HepG2 (cell line): ENCODE results near the gene IL6R. TPM values are rescaled to one million over a fixed set of nuclear protein-coding genes. Genes with fewer than 3 reads are reported as not detected.

Source experiments
- ATAC-seq: fragments of 200-7000 bp; cut with Tn5 transposase; 3 replicates; pipeline ENCODE4 v1.9.1; 2020; ENCODE audit warnings: mild to moderate bottlenecking, moderate library complexity
- BruUV-seq: library from RNA; stranded (reverse); fragments of 400-500 nt; replicated peaks from 2 replicates; lab custom pipeline; 2021; lab: Mats Ljungman, UMichigan
- CTCF ChIA-PET: fragments of 300-600 bp; formaldehyde crosslinking; extraction: SDS; loops from one replicate; lab custom pipeline; 2021; ENCODE audit warnings: low total read pairs, inconsistent platforms, low intra/inter-chr PET ratio; lab: Yijun Ruan, JAX
- POLR2A ChIA-PET: fragments of 350-600 bp; sonication (Branson Sonifier 250); formaldehyde crosslinking; loops from one replicate; lab custom pipeline; 2020; ENCODE audit warnings: antibody characterized with exemption, inconsistent platforms; lab: Yijun Ruan, JAX
- DNase-seq: peaks from one replicate; pipeline ENCODE4 v3.0.0-alpha.2; 2015; ENCODE audit warnings: low spot score
- FAIRE-seq: peaks from 3 replicates; lab custom pipeline; 2011; peaks lifted over from hg19 to GRCh38; lab: Jason Lieb, UNC
- H2AFZ ChIP-seq: one replicate; pipeline ENCODE4 v1.6.1; 2011; ENCODE audit warnings: low read length, inconsistent platforms
- H3K27ac ChIP-seq: fragments of 300-600 bp; 3 replicates; pipeline ENCODE4 v1.8.0; 2011; ENCODE audit warnings: mixed run types, mild to moderate bottlenecking, mixed read lengths, low read length, inconsistent platforms; ENCODE audit not compliant: insufficient read depth; ENCODE audit errors: extremely low read length
- H3K27me3 ChIP-seq, 2 experiments: fragments of 200-600 bp in 1 of 2; 2 replicates in 1 of 2; 3 replicates in 1 of 2; pipeline versions ENCODE4 v1.6.0 to v1.8.0; 2011; ENCODE audit warnings: low read length in 2 of 2, mild to moderate bottlenecking in 2 of 2, moderate library complexity in 2 of 2, inconsistent platforms in 1 of 2; ENCODE audit not compliant: insufficient read depth in 2 of 2, control insufficient read depth in 1 of 2
- H3K36me3 ChIP-seq, 2 experiments: fragments of 200-600 bp in 1 of 2; replicated peaks in 1 of 2; 2 replicates in 1 of 2; 3 replicates in 1 of 2; pipeline versions ENCODE4 v1.5.1 to v1.8.0; 2011; ENCODE audit warnings: low read length in 2 of 2, inconsistent platforms in 1 of 2; ENCODE audit not compliant: insufficient read depth in 2 of 2, control insufficient read depth in 1 of 2
- H3K4me1 ChIP-seq: 2 replicates; pipeline ENCODE4 v1.5.1; 2012; ENCODE audit warnings: low read length, inconsistent platforms; ENCODE audit not compliant: insufficient read depth
- H3K4me2 ChIP-seq: 2 replicates; pipeline ENCODE4 v1.6.0; 2011; ENCODE audit warnings: low read depth, low read length, inconsistent platforms
- H3K4me3 ChIP-seq, 3 experiments: fragments of 200-600 bp in 1 of 3; sonication (generic), shearing (Covaris generic) in 1 of 3; replicated peaks in 1 of 3; 2 replicates each; pipeline ENCODE4 v1.5.1; 2011 to 2016; ENCODE audit warnings: low read length in 3 of 3, inconsistent platforms in 2 of 3, low read depth in 2 of 3, mild to moderate bottlenecking in 2 of 3, control low read depth in 1 of 3, mixed read lengths in 1 of 3; ENCODE audit not compliant: insufficient read depth in 1 of 3
- H3K79me2 ChIP-seq: one replicate; pipeline ENCODE4 v1.6.1; 2011; ENCODE audit warnings: low read length, inconsistent platforms; ENCODE audit not compliant: insufficient read depth
- H3K9ac ChIP-seq: 2 replicates; pipeline ENCODE4 v1.6.0; 2011; ENCODE audit warnings: mild to moderate bottlenecking, low read depth, low read length, inconsistent platforms; ENCODE audit not compliant: insufficient read depth
- H3K9me3 ChIP-seq: 2 replicates; pipeline ENCODE4 v1.5.1; 2012; ENCODE audit warnings: mild to moderate bottlenecking, low read length
- H4K20me1 ChIP-seq: 2 replicates; pipeline ENCODE4 v1.6.0; 2011; ENCODE audit warnings: inconsistent platforms, mild to moderate bottlenecking, low read length, moderate library complexity; ENCODE audit not compliant: insufficient read depth
- MAFK ChIP-seq, 2 experiments: IDR thresholded peaks in 1 of 2; conservative IDR thresholded peaks in 1 of 2; 2 replicates each; pipeline ENCODE4 v1.6.1; 2011; ENCODE audit warnings: improper control_type of control experiment in 2 of 2, low read length in 2 of 2
- POLR2G ChIP-seq: fragments of 200-400 bp; formaldehyde crosslinking; IDR thresholded peaks from 2 replicates; pipeline ENCODE4 v1.6.1; 2018; ENCODE audit warnings: mild to moderate bottlenecking, low read depth, low read length, moderate library complexity
- YEATS4 ChIP-seq: sonication (generic); formaldehyde crosslinking; IDR thresholded peaks from 2 replicates; pipeline ENCODE4 v1.4.0; 2020; ENCODE audit warnings: missing genetic modification reagents, borderline replicate concordance
- ZEB1 ChIP-seq: IDR thresholded peaks from 2 replicates; pipeline ENCODE4 v1.6.1; 2012; ENCODE audit warnings: mild to moderate bottlenecking, low read depth, inconsistent platforms; ENCODE audit not compliant: insufficient replicate concordance
- ZFP82 ChIP-seq: sonication (generic); formaldehyde crosslinking; IDR thresholded peaks from 2 replicates; pipeline ENCODE4 v1.5.1; 2020; ENCODE audit warnings: mild to moderate bottlenecking, missing genetic modification reagents, borderline replicate concordance
- ZMYM3 ChIP-seq: sonication (generic); formaldehyde crosslinking; IDR thresholded peaks from 2 replicates; pipeline ENCODE4 v1.5.1; 2020; ENCODE audit warnings: mild to moderate bottlenecking, missing genetic modification reagents
- ZNF235 ChIP-seq: sonication (generic); formaldehyde crosslinking; IDR thresholded peaks from 2 replicates; pipeline ENCODE4 v1.8.1; 2023; ENCODE audit warnings: mild to moderate bottlenecking, missing genetic modification reagents, borderline replicate concordance
- ZNF569 ChIP-seq: sonication (generic); formaldehyde crosslinking; IDR thresholded peaks from 2 replicates; pipeline ENCODE4 v1.5.0; 2020; ENCODE audit warnings: mild to moderate bottlenecking, missing genetic modification reagents, moderate library complexity, borderline replicate concordance
- ZNF670 ChIP-seq: sonication (generic); formaldehyde crosslinking; IDR thresholded peaks from 2 replicates; pipeline ENCODE4 v1.8.0; 2022; ENCODE audit warnings: mild to moderate bottlenecking, missing genetic modification reagents, borderline replicate concordance
- ZNF768 ChIP-seq: sonication (generic); formaldehyde crosslinking; IDR thresholded peaks from 2 replicates; pipeline ENCODE4 v1.4.0; 2020; ENCODE audit warnings: missing genetic modification reagents
- ZNF850 ChIP-seq: sonication (generic); formaldehyde crosslinking; conservative IDR thresholded peaks from 2 replicates; pipeline ENCODE4 v1.9.0; 2021; ENCODE audit warnings: mild to moderate bottlenecking, missing genetic modification reagents
- WGBS: methylation state at CpG from one replicate; pipeline ENCODE4 v1.1.6; 2017; ENCODE audit warnings: low lambda C conversion rate; 5-methylcytosine and 5-hydroxymethylcytosine counted together
- in situ Hi-C: cut with HindIII; loops from 2 replicates; pipeline ENCODE4 v1.10.0; 2017; ENCODE audit warnings: low pct_unique_long_range_greater_than_20kb; ENCODE audit not compliant: extremely low pct_ligation_motif_present
- intact Hi-C: fragments of 100-400 bp; cut with micrococcal nuclease; formaldehyde crosslinking; loops from one replicate; pipeline ENCODE4 v1.10.0; 2022; ENCODE audit not compliant: unreplicated experiment
- polyA plus RNA-seq, 8 experiments: library from polyadenylated mRNA; depleted of rRNA in 3 of 8; stranded (reverse) in 7 of 8; unstranded in 1 of 8; fragments of >200 nt; fragmentation: Illumina TruSeq in 4 of 8; extraction: Trizol in 4 of 8; gene quantifications; 2 replicates each; pipeline versions ENCODE4 v1.2.1 to v1.2.3, GENCODE V29; 2011 to 2016; ENCODE audit warnings: low read depth in 4 of 8, missing spikeins in 1 of 8, mixed read lengths in 1 of 8; ENCODE audit not compliant: insufficient read depth in 1 of 8
- total RNA-seq, 5 experiments: library from RNA; depleted of rRNA; stranded (reverse); fragments of >200 nt; fragmentation: Illumina TruSeq; extraction: Trizol; gene quantifications; 2 replicates each; pipeline ENCODE4 v1.2.3, GENCODE V29; 2016; ENCODE audit warnings: low read depth in 1 of 5
- TF ChIP-seq, protein P1 (sequence below): sonication (generic); formaldehyde crosslinking; IDR thresholded peaks from 2 replicates; pipeline ENCODE4 v1.9.0; 2022; ENCODE audit warnings: missing genetic modification reagents, mild to moderate bottlenecking, borderline replicate concordance
- TF ChIP-seq, protein P2 (sequence below): sonication (generic); formaldehyde crosslinking; IDR thresholded peaks from 2 replicates; pipeline ENCODE4 v1.4.0; 2020; ENCODE audit warnings: missing genetic modification reagents, mild to moderate bottlenecking, borderline replicate concordance
- TF ChIP-seq, protein P3 (sequence below): IDR thresholded peaks from 2 replicates; pipeline ENCODE4 v1.6.1; 2016

The IL6R gene
- total and polyA plus RNA-seq, 2 of the 13 experiments (the other 11 are each of a cell fraction or from before 2014, with no cell fraction given) = 5.0 to 24.5 TPM

DNA sequence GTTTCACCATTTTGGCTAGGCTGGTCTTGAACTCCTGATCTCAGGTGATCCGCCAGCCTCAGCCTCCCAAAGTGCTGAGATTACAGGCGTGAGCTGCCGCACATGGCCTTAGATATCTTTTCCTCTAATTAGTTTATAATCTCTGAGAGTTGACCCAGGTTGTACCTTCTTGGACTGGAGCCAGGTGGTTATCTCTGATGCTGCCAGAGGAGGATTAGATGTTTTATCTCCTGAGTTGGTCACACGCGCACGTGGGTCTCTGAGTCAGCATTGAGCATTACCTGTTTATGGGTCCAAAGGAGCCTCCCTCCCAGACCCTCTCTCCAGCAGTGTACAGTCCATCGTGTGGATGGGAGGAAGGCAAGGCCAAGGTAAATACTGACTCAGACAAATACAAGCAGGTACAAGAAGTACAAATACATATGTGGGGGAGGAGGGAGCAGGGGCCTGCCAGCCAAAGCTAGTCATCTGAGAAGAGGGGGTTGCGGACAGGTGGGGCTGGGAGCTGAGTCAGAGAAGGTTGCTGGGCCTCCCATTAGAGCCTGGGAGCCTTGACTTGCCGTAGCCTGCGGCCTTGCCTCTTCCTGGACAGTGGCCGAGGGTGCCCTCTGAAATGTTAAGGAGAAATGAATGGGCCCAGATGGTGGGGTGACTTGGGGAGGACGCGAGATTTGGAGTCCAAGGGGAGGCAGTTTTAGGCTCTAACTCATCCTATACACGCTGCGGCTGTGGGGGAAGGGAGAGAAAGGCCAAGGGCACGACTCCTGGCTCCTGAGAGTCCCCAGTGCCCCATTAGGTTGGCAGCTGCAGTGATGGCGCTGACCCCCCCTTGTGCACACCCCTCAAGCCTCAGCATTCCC, 13.1 kb downstream of the IL6R start (continued):
- peak; percentile 64; the same call in 1 of the 2 replicates for TF ChIP-seq YEATS4 (CRISPR knock-in tag)
- TF ChIP-seq, protein P1, sequence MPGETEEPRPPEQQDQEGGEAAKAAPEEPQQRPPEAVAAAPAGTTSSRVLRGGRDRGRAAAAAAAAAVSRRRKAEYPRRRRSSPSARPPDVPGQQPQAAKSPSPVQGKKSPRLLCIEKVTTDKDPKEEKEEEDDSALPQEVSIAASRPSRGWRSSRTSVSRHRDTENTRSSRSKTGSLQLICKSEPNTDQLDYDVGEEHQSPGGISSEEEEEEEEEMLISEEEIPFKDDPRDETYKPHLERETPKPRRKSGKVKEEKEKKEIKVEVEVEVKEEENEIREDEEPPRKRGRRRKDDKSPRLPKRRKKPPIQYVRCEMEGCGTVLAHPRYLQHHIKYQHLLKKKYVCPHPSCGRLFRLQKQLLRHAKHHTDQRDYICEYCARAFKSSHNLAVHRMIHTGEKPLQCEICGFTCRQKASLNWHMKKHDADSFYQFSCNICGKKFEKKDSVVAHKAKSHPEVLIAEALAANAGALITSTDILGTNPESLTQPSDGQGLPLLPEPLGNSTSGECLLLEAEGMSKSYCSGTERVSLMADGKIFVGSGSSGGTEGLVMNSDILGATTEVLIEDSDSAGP (CRISPR knock-in tag) = peak; percentile 55

DNA sequence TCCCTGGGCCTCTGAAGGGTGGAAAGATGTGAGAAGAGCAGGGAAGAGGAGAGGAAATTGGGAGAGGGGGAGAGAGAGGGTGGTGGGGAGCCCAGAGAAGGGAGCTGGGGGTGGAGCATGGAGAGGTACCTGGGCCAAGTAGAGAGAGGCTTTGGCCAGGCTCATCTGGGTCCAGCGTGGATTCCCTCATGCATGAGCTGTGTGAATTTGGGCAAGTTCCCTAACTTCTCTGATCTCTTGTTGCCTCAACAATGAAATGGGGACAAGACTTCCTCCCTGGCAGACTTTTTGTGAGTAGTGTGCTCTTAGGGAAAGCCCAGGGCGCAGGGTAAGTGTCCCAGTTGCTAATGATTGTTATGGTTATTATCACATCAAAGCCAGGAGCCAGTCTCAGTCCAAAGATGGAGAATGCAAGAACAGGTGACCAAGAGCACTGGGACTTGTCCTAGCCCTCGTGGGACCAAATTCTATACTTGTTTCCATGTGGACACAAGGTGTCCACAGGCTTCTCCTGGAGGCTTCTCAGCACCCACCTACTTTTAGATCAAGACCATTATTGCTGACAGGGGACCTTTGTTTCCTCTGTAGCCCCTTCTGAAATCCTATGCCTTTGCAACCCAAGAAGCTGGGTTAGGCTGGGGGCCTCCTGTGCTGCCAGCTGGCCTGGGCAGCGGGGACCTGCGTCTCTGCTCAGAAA, 13.9 kb downstream of the IL6R start:
- Histone ChIP-seq H3K79me2 (no peaks in the 10 kb centered on the region), H2AFZ (no peak overlapping the region), H3K27me3 (no peaks in the 10 kb centered on the region), H3K4me3 (peak overlapping the region; percentile 18 to 68 (median 27)), H3K4me2 (peak overlapping the region; percentile 87), H3K9me3 (no peaks in the 10 kb centered on the region), H4K20me1 (no peaks in the 10 kb centered on the region), H3K9ac (peak overlapping the region; percentile 67), H3K4me1 (peaks cover 81% of the 10 kb centered on the region), H3K27ac (peak overlapping the region; percentile 85), H3K36me3 (no peaks in the 10 kb centered on the region)
- DNase-seq (no peak), ATAC-seq (peak; percentile 29), FAIRE-seq (no peak)
- in situ Hi-C loops = no loop called here
- ChIA-PET CTCF (no interaction called here), POLR2A (interaction anchor here (1.0 to 7.5 kb wide), 12 partner anchors 9 to 517 kb away, joined by 3 to 146 read pairs (median 8); partner anchors contain the start of genes ATP8B2, IL6R and PMVK)
- BruUV-seq = TSS peak; percentile 83
- 6% methylated on average over 2 of the region's 5 CpGs for WGBS
- TF ChIP-seq POLR2G (0 out of 2 replicates have a peak, but pooled peaks have one; percentile 19), ZMYM3 (0 out of 2 replicates have a peak, but pooled peaks have one; percentile 42), ZNF235 (CRISPR knock-in tag) (0 out of 2 replicates have a peak, but pooled peaks have one; percentile 1), ZEB1 (peak; percentile 29), ZNF670 (CRISPR knock-in tag) (peak; percentile 71), MAFK (conservative IDR thresholded peaks at IDR 0.05 in 1 of 2, IDR thresholded peaks at IDR 0.05 in 1 of 2; ENCODE audit: low read length in 2 of 2) (peak; percentile 62 to 70), ZFP82 (0 out of 2 replicates have a peak, but pooled peaks have one; percentile 58), ZNF569 (CRISPR knock-in tag) (no peak), ZNF768 (CRISPR knock-in tag) (peak; percentile 96), ZNF850 (peak; percentile 25; the same call in 1 of the 2 replicates)
- TF ChIP-seq, protein P2, sequence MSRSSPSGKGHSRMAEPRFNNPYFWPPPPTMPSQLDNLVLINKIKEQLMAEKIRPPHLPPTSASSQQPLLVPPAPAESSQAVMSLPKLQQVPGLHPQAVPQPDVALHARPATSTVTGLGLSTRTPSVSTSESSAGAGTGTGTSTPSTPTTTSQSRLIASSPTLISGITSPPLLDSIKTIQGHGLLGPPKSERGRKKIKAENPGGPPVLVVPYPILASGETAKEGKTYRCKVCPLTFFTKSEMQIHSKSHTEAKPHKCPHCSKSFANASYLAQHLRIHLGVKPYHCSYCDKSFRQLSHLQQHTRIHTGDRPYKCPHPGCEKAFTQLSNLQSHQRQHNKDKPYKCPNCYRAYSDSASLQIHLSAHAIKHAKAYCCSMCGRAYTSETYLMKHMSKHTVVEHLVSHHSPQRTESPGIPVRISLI (CRISPR knock-in tag) = no peak
- TF ChIP-seq, protein P3, sequence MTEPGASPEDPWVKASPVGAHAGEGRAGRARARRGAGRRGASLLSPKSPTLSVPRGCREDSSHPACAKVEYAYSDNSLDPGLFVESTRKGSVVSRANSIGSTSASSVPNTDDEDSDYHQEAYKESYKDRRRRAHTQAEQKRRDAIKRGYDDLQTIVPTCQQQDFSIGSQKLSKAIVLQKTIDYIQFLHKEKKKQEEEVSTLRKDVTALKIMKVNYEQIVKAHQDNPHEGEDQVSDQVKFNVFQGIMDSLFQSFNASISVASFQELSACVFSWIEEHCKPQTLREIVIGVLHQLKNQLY = no peak
- intact Hi-C loops = loop anchor here (1.0 kb wide), 1 partner anchor 14 kb away; the partner anchor contains the start of gene IL6R
